Stimulated activated CD8-positive, alpha-beta memory T cell treated with anti-CD3 and anti-CD28 coated beads, Interleukin-12 subunit alpha, Interleukin-12 subunit beta, amount 100 ng/mL, for 24 hours (primary cell): ENCODE results near the gene GPR149.

Experiments used
- DNase-seq: peaks from one replicate; pipeline ENCODE4 v3.0.0-alpha.2; 2020; ENCODE audit errors: extremely low read depth

The GPR149 gene

GRCh38 chr3:154338570-154338969, 91.4 kb downstream of the GPR149 start:
- DNase-seq, result no peak

GRCh38 chr3:154338008-154338407, 92.0 kb downstream of the GPR149 start:
- DNase-seq, result no peak

- DNase-seq, result no peak
Measured at GRCh38 chr3:154334973-154335420, 95.0 kb downstream of the GPR149 start.

- no peak for DNase-seq
Measured at GRCh38 chr3:154327871-154328270, 102.1 kb downstream of the GPR149 start.

- no peak for DNase-seq
Measured at GRCh38 chr3:154324919-154325318, 105.1 kb downstream of the GPR149 start.

GRCh38 chr3:154323891-154324738, 105.9 kb downstream of the GPR149 start, which contains the start of gene DHX36:
Gene DHX36, minus strand, starts transcription at chr3:154324487. Its CDS starts 71 bp downstream, at chr3:154324416.
- DNase-seq, result peak; percentile 80

- DNase-seq, result no peak
Measured at GRCh38 chr3:154316974-154317767, 112.8 kb downstream of the GPR149 start.

GRCh38 chr3:154314152-154314551, 115.8 kb downstream of the GPR149 start:
- no peak for DNase-seq

- no peak for DNase-seq
Measured at GRCh38 chr3:154310840-154311239, 119.2 kb downstream of the GPR149 start.

- DNase-seq, result no peak
Measured at GRCh38 chr3:154307363-154307762, 122.6 kb downstream of the GPR149 start.

- DNase-seq, result no peak
Measured at GRCh38 chr3:154304936-154305335, 125.1 kb downstream of the GPR149 start.

- DNase-seq, result no peak
Measured at GRCh38 chr3:154304116-154304786, 125.7 kb downstream of the GPR149 start.

- no peak for DNase-seq
Measured at GRCh38 chr3:154301561-154301960, 128.4 kb downstream of the GPR149 start.

GRCh38 chr3:154294016-154294415, 136.0 kb downstream of the GPR149 start:
- DNase-seq, result no peak

GRCh38 chr3:154290187-154290586, 139.8 kb downstream of the GPR149 start:
- no peak for DNase-seq
